Measurements from ENCODE around the gene PIP. TPM values are rescaled to one million over a fixed set of nuclear protein-coding genes. Genes with fewer than 3 reads are reported as not detected.

The PIP gene
- total and polyA plus RNA-seq, 2 of the 8 experiments (the other 6 are each of a cell fraction or from before 2014, with no cell fraction given): not detected

DNA sequence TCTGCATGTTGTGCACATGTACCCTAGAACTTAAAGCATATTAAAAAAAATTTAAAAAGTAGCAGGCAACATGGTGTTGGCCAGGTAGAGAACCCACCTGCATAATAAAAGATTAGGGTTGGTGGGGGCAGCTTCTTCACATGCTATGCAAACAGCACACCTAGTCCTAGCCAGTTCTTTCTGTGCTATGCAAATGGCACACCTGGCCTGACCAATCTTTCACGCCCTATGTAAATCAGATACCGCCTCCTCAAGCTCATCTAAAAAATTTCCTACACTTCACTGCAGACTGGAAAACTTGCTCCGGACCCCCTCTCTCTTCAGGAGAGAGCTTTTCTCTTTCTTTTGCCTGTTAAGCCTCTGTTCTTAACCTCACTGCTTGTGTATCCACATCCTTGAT, 14.5 kb upstream of the PIP start:
- Histone ChIP-seq H4K8ac (ENCODE audit: extremely low read depth, insufficient read depth, low read length) (no peak overlapping the region), H2BK15ac (ENCODE audit: low read length) (no peak overlapping the region), H2AFZ (ENCODE audit: low read length) (no peak overlapping the region), H3K79me1 (ENCODE audit: low read depth, low read length) (no peaks in the 10 kb centered on the region), H4K91ac (replicated peaks; ENCODE audit: insufficient read length, low read length) (no peak overlapping the region), H4K20me1 (replicated peaks in 1 of 2; ENCODE audit: control insufficient read depth in 1 of 2, insufficient read depth in 2 of 2, low read length in 2 of 2) (no peaks in the 10 kb centered on the region), H3K4me2 (ENCODE audit: insufficient read depth in 1 of 2, low read depth in 2 of 2, low read length in 2 of 2) (no peak overlapping the region), H2BK120ac (replicated peaks; ENCODE audit: low read depth, low read length) (no peak overlapping the region), H3K9me3 (ENCODE audit: insufficient read depth in 2 of 2, low read depth in 1 of 2, low read length in 1 of 2) (no peaks in the 10 kb centered on the region), H3K4me1 (replicated peaks in 1 of 4; ENCODE audit: control insufficient read depth in 3 of 4, insufficient read depth in 4 of 4, low read length in 3 of 4) (no peaks in the 10 kb centered on the region), H3K56ac (replicated peaks; ENCODE audit: insufficient read length, low read depth, low read length) (no peak overlapping the region), H3K36me3 (ENCODE audit: control insufficient read depth in 2 of 4, insufficient read depth in 4 of 4, low read length in 3 of 4) (no peaks in the 10 kb centered on the region), H3K14ac (ENCODE audit: insufficient read length) (no peak overlapping the region), H3K23me2 (ENCODE audit: low read depth, low read length) (no peaks in the 10 kb centered on the region), H3K18ac (ENCODE audit: extremely low read depth, low read length) (no peak overlapping the region), H3K4ac (replicated peaks; ENCODE audit: insufficient read length, low read depth, low read length) (no peak overlapping the region), H3K9ac (replicated peaks in 1 of 4; ENCODE audit: extremely low read depth in 1 of 4, low read depth in 3 of 4, low read length in 3 of 4) (no peak overlapping the region), H3K23ac (ENCODE audit: insufficient read length) (no peak overlapping the region), H3K27ac (ENCODE audit: low read depth, low read length) (no peak overlapping the region), H4K5ac (ENCODE audit: insufficient read length, low read depth, low read length) (no peak overlapping the region), H2AK5ac (ENCODE audit: low read depth, low read length) (no peak overlapping the region), H2BK12ac (ENCODE audit: low read depth, low read length) (no peak overlapping the region), H2BK20ac (ENCODE audit: low read length) (no peak overlapping the region), H2BK5ac (ENCODE audit: low read depth, low read length) (no peak overlapping the region), H3K79me2 (ENCODE audit: control insufficient read depth in 1 of 2, insufficient read depth in 2 of 2, low read length in 2 of 2) (no peaks in the 10 kb centered on the region), H3K4me3 (ENCODE audit: extremely low read depth in 1 of 4, insufficient read depth in 2 of 4, low read depth in 3 of 4, low read length in 4 of 4) (no peak overlapping the region), H3K27me3 (replicated peaks in 1 of 4; ENCODE audit: control insufficient read depth in 3 of 4, extremely low read depth in 1 of 4, insufficient read depth in 3 of 4, low read length in 3 of 4) (no peaks in the 10 kb centered on the region)
- POLR2A ChIA-PET (ENCODE audit: partially characterized antibody): no interaction called here
- WGBS, 2 experiments (ENCODE audit: extremely low coverage in 1 of 2, insufficient coverage in 1 of 2, insufficient read length in 1 of 2, insufficient replicate concordance in 2 of 2, low coverage in 1 of 2, low lambda C conversion rate in 2 of 2, missing lambda C conversion rate in 1 of 2): 85% methylated on average over 3 of the region's 3 CpGs; no CpG with 5 or more reads in 1 of the 2 experiments
- CTCF ChIA-PET (ENCODE audit: partially characterized antibody): no interaction called here
- FAIRE-seq (no peak), DNase-seq (ENCODE audit: low read depth in 1 of 2, low spot score in 2 of 2) (no peak)
- no peak for TF ChIP-seq HDAC6 (IDR thresholded peaks at IDR 0.05; ENCODE audit: low read depth, low read length)
- no peak for TF ChIP-seq POLR2A (IDR thresholded peaks at IDR 0.05; ENCODE audit: control extremely low read depth in 1 of 2, low read depth in 2 of 2, low read length in 2 of 2)
- TF ChIP-seq RBBP5 (IDR thresholded peaks at IDR 0.05; ENCODE audit: borderline replicate concordance, low read depth, low read length): no peak
- TF ChIP-seq RXRA (IDR thresholded peaks at IDR 0.05; ENCODE audit: insufficient read depth, low read depth, low read length): no peak
- TF ChIP-seq SP2 (IDR thresholded peaks at IDR 0.05; ENCODE audit: low read length): no peak
- TF ChIP-seq, protein P1, sequence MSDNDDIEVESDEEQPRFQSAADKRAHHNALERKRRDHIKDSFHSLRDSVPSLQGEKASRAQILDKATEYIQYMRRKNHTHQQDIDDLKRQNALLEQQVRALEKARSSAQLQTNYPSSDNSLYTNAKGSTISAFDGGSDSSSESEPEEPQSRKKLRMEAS (IDR thresholded peaks at IDR 0.05): no peak
- TF ChIP-seq SRF (IDR thresholded peaks at IDR 0.05; ENCODE audit: low read depth, low read length): no peak
- TF ChIP-seq CEBPB (IDR thresholded peaks at IDR 0.05; ENCODE audit: low read depth, low read length): no peak
- no peak for TF ChIP-seq CBX8 (IDR thresholded peaks at IDR 0.05; ENCODE audit: borderline replicate concordance, low read depth, low read length)
- no peak for TF ChIP-seq BACH1 (IDR thresholded peaks at IDR 0.05; ENCODE audit: low read length)
- no peak for TF ChIP-seq JUND (IDR thresholded peaks at IDR 0.05; ENCODE audit: low read length)
- TF ChIP-seq SIX5 (IDR thresholded peaks at IDR 0.05; ENCODE audit: low read depth, low read length): no peak
- no peak for TF ChIP-seq JUN (IDR thresholded peaks at IDR 0.05; ENCODE audit: low read depth, low read length)
- no peak for TF ChIP-seq MAFK (IDR thresholded peaks at IDR 0.05; ENCODE audit: low read depth, low read length)
- TF ChIP-seq KDM1A (IDR thresholded peaks at IDR 0.05; ENCODE audit: borderline replicate concordance, low read length): no peak

Measured in H1 (cell line).